Measurements from ENCODE around the gene EGFL6. TPM values are rescaled to one million over a fixed set of nuclear protein-coding genes. Genes with fewer than 3 reads are reported as not detected.

Gene EGFL6
- polyA plus RNA-seq, 1 experiment: not detected

DNA sequence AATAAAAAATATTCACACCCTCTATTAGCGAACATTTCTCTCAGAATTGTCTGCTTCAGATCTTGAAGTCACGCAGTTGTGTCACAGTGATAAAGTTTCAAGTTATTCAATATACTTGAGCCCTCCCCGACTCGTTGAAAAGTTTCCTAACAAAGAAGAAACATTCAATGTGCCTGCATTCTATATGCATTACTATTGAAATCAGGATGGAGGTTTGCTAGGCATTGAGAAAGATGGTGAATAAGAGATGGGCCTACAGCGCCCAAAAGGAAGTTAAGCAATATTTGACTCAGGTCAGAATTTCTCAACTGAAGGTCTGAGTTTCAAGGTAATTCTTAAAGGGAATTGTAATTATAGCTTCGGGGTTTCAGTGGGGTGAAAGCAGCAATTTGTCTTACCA, 89.7 kb downstream of the EGFL6 start:
- Histone ChIP-seq H3K4me3 (ENCODE audit: low read depth, low read length) (no peak overlapping the region), H3K9me3 (ENCODE audit: control insufficient read depth, insufficient read depth, low read length) (no peaks in the 10 kb centered on the region), H3K27ac (ENCODE audit: low read depth, low read length) (no peak overlapping the region), H3K27me3 (ENCODE audit: control insufficient read depth, insufficient read depth, low read length) (no peaks in the 10 kb centered on the region)
- no peak for DNase-seq (ENCODE audit: low read depth, low spot score)
- POLR2A ChIA-PET: interaction anchor here (0.7 to 1.0 kb wide), 3 partner anchors 11 to 134 kb away, joined by 3 to 5 read pairs (median 4); partner anchors contain the start of gene OFD1
- CTCF ChIA-PET: interaction anchor here (0.6 to 1.3 kb wide), 4 partner anchors 30 to 170 kb away, joined by 3 to 5 read pairs (median 4); partner anchors contain the start of gene RAB9A
- TF ChIP-seq, protein P1, sequence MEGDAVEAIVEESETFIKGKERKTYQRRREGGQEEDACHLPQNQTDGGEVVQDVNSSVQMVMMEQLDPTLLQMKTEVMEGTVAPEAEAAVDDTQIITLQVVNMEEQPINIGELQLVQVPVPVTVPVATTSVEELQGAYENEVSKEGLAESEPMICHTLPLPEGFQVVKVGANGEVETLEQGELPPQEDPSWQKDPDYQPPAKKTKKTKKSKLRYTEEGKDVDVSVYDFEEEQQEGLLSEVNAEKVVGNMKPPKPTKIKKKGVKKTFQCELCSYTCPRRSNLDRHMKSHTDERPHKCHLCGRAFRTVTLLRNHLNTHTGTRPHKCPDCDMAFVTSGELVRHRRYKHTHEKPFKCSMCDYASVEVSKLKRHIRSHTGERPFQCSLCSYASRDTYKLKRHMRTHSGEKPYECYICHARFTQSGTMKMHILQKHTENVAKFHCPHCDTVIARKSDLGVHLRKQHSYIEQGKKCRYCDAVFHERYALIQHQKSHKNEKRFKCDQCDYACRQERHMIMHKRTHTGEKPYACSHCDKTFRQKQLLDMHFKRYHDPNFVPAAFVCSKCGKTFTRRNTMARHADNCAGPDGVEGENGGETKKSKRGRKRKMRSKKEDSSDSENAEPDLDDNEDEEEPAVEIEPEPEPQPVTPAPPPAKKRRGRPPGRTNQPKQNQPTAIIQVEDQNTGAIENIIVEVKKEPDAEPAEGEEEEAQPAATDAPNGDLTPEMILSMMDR (IDR thresholded peaks at IDR 0.05; ENCODE audit: low read depth, low read length): no peak

DNA sequence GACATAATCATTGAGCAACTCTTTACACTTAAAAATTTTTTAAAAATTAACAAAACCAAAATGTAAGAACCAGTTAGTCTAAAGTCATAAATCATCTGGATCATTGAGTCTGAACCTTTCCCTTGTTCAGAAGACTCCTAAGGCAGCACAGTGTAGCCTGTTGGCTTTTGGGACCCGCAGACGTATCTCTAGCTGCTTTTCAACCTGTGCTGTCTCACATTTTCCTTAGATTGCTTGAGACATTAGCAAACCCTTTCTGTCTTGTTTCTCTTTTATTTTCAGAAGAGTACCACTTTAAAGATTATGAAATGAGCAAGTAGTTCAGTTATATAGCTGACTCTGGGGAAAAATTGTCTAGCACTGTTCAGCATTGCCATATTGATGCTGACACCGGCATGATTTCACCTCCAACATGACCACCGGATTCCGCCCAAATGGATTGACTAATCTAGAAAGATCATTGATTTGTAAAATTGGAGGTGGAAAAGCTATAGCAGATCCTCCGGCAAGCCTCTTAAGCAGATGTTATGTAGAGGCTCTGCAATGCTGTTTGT, 92.4 kb downstream of the EGFL6 start:
- Histone ChIP-seq H3K4me3 (ENCODE audit: low read depth, low read length) (no peak overlapping the region), H3K27me3 (ENCODE audit: control insufficient read depth, insufficient read depth, low read length) (no peaks in the 10 kb centered on the region), H3K9me3 (ENCODE audit: control insufficient read depth, insufficient read depth, low read length) (no peaks in the 10 kb centered on the region), H3K27ac (ENCODE audit: low read depth, low read length) (no peak overlapping the region)
- CTCF ChIA-PET: interaction anchor here (1.0 kb wide), 1 partner anchor 16 kb away, joined by 3 read pairs; no protein-coding TSS in a partner anchor
- no peak for DNase-seq (ENCODE audit: low read depth, low spot score)
- TF ChIP-seq, protein P1 (IDR thresholded peaks at IDR 0.05; ENCODE audit: low read depth, low read length): no peak
- POLR2A ChIA-PET: interaction anchor here (1.4 kb wide), 1 partner anchor 60 kb away, joined by 4 read pairs; no protein-coding TSS in a partner anchor

DNA sequence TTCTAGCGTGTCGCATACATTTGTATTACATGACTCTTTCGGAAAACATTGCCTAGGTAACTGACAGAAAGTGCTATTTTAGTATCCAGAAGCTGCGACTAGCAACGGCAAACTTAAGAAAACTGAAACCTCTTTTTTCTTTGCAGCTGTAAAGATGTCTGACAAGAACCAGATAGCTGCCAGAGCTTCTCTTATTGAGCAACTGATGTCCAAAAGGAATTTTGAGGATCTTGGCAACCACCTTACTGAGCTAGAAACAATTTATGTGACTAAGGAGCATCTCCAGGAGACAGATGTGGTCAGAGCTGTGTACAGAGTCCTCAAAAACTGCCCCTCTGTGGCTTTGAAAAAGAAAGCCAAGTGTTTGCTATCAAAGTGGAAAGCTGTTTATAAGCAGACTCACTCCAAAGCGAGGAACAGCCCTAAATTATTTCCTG, 93.0 kb downstream of the EGFL6 start:
- TF ChIP-seq, protein P1 (IDR thresholded peaks at IDR 0.05; ENCODE audit: low read depth, low read length): no peak
- no peaks in the 10 kb centered on the region for H3K9me3 ChIP-seq (ENCODE audit: control insufficient read depth, insufficient read depth, low read length)
- no peak overlapping the region for H3K27ac ChIP-seq (ENCODE audit: low read depth, low read length)
- no peaks in the 10 kb centered on the region for H3K27me3 ChIP-seq (ENCODE audit: control insufficient read depth, insufficient read depth, low read length)
- DNase-seq (ENCODE audit: low read depth, low spot score): no peak
- H3K4me3 ChIP-seq (ENCODE audit: low read depth, low read length): no peak overlapping the region
- ChIA-PET CTCF (interaction anchor here (0.5 to 1.5 kb wide), 4 partner anchors 9 to 63 kb away, joined by 3 to 4 read pairs (median 3); no protein-coding TSS in a partner anchor), POLR2A (interaction anchor here (0.8 to 1.4 kb wide), 3 partner anchors 9 to 72 kb away, joined by 4 to 5 read pairs (median 4); partner anchors contain the start of genes OFD1, TCEANC and TRAPPC2)

DNA sequence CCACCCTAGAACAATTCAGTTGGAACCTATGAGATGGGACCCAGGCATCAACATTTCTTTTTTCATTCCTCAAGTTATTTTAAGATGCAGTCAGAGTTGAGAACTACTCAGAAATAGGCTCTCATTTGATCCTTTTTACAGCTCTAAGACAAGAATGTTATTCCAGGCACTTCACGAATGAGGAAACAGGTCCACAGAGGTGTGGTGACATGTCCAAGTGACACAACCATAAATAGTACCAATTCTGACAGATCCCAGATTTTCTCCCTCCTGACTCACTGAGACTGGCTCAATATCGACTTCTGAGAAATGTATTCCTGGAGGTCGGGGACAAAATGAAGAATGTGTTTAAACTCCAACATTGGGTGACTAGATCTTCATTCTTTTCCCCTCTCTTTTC, 94.6 kb downstream of the EGFL6 start:
- H3K27me3 ChIP-seq (ENCODE audit: control insufficient read depth, insufficient read depth, low read length): no peaks in the 10 kb centered on the region
- no peak overlapping the region for H3K4me3 ChIP-seq (ENCODE audit: low read depth, low read length)
- no peak for DNase-seq (ENCODE audit: low read depth, low spot score)
- ChIA-PET CTCF (interaction anchor here (1.5 kb wide), 1 partner anchor 18 kb away, joined by 4 read pairs; no protein-coding TSS in a partner anchor), POLR2A (no interaction called here)
- TF ChIP-seq, protein P1 (IDR thresholded peaks at IDR 0.05; ENCODE audit: low read depth, low read length): no peak
- H3K27ac ChIP-seq (ENCODE audit: low read depth, low read length): no peak overlapping the region
- no peaks in the 10 kb centered on the region for H3K9me3 ChIP-seq (ENCODE audit: control insufficient read depth, insufficient read depth, low read length)

DNA sequence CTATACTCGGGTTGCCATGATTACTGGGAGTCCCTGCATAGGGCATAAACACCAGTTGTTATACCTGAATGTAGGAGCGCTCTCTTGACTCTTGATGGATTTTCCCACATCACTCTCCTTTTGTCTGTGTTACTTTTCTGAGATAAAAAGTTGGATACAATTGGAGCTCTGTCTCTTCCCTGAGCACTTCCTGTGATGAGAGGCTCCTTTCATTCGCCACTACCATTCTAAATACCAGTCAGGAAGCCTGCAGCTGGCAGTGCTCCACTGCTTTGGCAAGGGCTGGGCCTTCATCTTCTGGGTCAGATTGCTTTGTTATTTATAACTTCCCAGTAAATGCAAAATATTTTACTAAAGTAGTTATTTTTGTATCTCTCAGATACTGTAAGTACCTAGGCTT, 97.4 kb downstream of the EGFL6 start:
- no peaks in the 10 kb centered on the region for H3K27me3 ChIP-seq (ENCODE audit: control insufficient read depth, insufficient read depth, low read length)
- no peak for DNase-seq (ENCODE audit: low read depth, low spot score)
- H3K4me3 ChIP-seq (ENCODE audit: low read depth, low read length): no peak overlapping the region
- TF ChIP-seq, protein P1 (IDR thresholded peaks at IDR 0.05; ENCODE audit: low read depth, low read length): no peak
- no peaks in the 10 kb centered on the region for H3K9me3 ChIP-seq (ENCODE audit: control insufficient read depth, insufficient read depth, low read length)
- CTCF ChIA-PET: no interaction called here
- POLR2A ChIA-PET: interaction anchor here (0.6 kb wide), 1 partner anchor 82 kb away, joined by 3 read pairs; no protein-coding TSS in a partner anchor
- H3K27ac ChIP-seq (ENCODE audit: low read depth, low read length): no peak overlapping the region
